Heart left ventricle (tissue), 16 donors: ENCODE data around the gene XIAP. TPM values are rescaled to one million over a fixed set of nuclear protein-coding genes. Genes with fewer than 3 reads are reported as not detected.
A peak's percentile ranks its signal among the peaks of the same experiment; 100 is the strongest.

Source experiments
- ATAC-seq, 4 donors: fragments of 200-7000 bp; cut with Tn5 transposase; one replicate each; pipeline ENCODE4 v1.9.1; 2020 to 2022; ENCODE audit warnings: moderate library complexity in 4 of 4, mild to moderate bottlenecking in 3 of 4, moderate number of reproducible peaks in 1 of 4
- DNase-seq, 5 donors: peaks; one replicate each; pipeline ENCODE4 v3.0.0-alpha.2; 2020
- H3K27ac ChIP-seq, 12 donors: fragments of 200-600 bp; sonication (generic) in 4 of 12; one replicate each; pipeline versions ENCODE4 v1.5.0 to v1.8.0; 2016 to 2022; ENCODE audit warnings: mild to moderate bottlenecking in 2 of 12
- H3K27me3 ChIP-seq, 9 donors: fragments of 200-600 bp; sonication (generic) in 2 of 9; one replicate each; pipeline versions ENCODE4 v1.5.1 to v1.8.0; 2016 to 2022; ENCODE audit warnings: mild to moderate bottlenecking in 3 of 9
- H3K36me3 ChIP-seq, 9 donors: fragments of 200-600 bp; sonication (generic) in 2 of 9; one replicate each; pipeline versions ENCODE4 v1.5.0 to v1.8.0; 2018 to 2022; ENCODE audit warnings: mild to moderate bottlenecking in 2 of 9
- H3K4me1 ChIP-seq, 12 donors: fragments of 200-600 bp; sonication (generic) in 4 of 12; one replicate each; pipeline versions ENCODE4 v1.5.0 to v1.8.0; 2016 to 2022; ENCODE audit warnings: mild to moderate bottlenecking in 3 of 12
- H3K4me3 ChIP-seq, 12 donors: fragments of 200-600 bp; sonication (generic) in 4 of 12; one replicate each; pipeline versions ENCODE4 v1.5.0 to v1.8.0; 2017 to 2022; ENCODE audit warnings: mild to moderate bottlenecking in 9 of 12, moderate library complexity in 4 of 12
- H3K9me3 ChIP-seq, 12 donors: fragments of 200-600 bp; sonication (generic) in 4 of 12; one replicate each; pipeline versions ENCODE4 v1.5.0 to v1.8.0; 2016 to 2022; ENCODE audit warnings: mild to moderate bottlenecking in 1 of 12
- CTCF ChIP-seq, 12 donors: fragments of 200-600 bp; sonication (generic) in 4 of 12; IDR thresholded peaks; one replicate each; pipeline versions ENCODE4 v1.5.0 to v1.8.0; 2018 to 2022; ENCODE audit warnings: antibody characterized with exemption in 12 of 12, mild to moderate bottlenecking in 5 of 12
- POLR2A ChIP-seq, 2 donors: fragments of 450-650 bp; IDR thresholded peaks; one replicate each; pipeline ENCODE4 v1.6.1; 2017; ENCODE audit warnings: antibody characterized with exemption in 2 of 2, mild to moderate bottlenecking in 2 of 2, moderate library complexity in 2 of 2
- WGBS, 4 donors: extraction: QIAGEN DNeasy Blood & Tissue Kit in 2 of 4; methylation state at CpG; one replicate each; pipeline versions ENCODE4 v1.1.5 to v1.1.7; 2013 to 2018; 5-methylcytosine and 5-hydroxymethylcytosine counted together
- intact Hi-C, 10 donors: fragments of 100-400 bp; cut with DNase I; formaldehyde crosslinking; loops; one replicate each; pipeline versions ENCODE4 v1.11.1 to v1.14.2; 2022
- polyA plus RNA-seq, 2 donors: library from polyadenylated mRNA; stranded (reverse); fragments of 200-250 nt; gene quantifications; one replicate each; pipeline ENCODE4 v1.2.3, GENCODE V29; 2013
- total RNA-seq, 9 donors: library from RNA; depleted of rRNA in 2 of 9; stranded (reverse); fragments of >200 nt in 2 of 9; fragmentation: NEBNext Ultra II Directional in 3 of 9; extraction: Animal tissue kit (Norgen Biotek cat#: 25700) in 3 of 9; gene quantifications; one replicate each; pipeline versions ENCODE4 v1.1.0 to v1.2.4, GENCODE V29; 2016 to 2023
- donor health status: ischemic (EF 13 %, LVEDD 7.1; RV severe dilation, severe dysfunction).
- donor health status: healthy with polysubstance abuse.
- donor health status: DM: no; HTN: yes; CAD: no.
- donor health status: DM: no; HTN: no; CAD: no.
- donor health status: ischemic (EF 25% LVEDD 6.9; RV normal size, moderate dysfunction).
- donor health status: ischemic (EF 25% LVEDD 5.7; RV mildly dilated, moderate dysfunction).
- donor health status: healthy.
- donor health status: DM: yes; HTN: yes; CAD: no.
- donor health status: ischemic (EF 35%, LVEDD 5.7; RV mildly dilated, moderate dysfunction).
- donor health status: nonischemic (EF 11% LVEDD 7.7; RV severe dilation, severe dysfunction).
- donor health status: DM: yes; HTN: yes; CAD: no.
- donor health status: PGD.
- donor health status: ischemic (EF 29% LVEDD 5.4; RV normal size, mild dysfunction).
- donor health status: nonischemic (EF 23%, LVEDD 6.1; RV moderate dilation, normal function).

XIAP gene
- total and polyA plus RNA-seq, 11 donors, result 6.8 to 44.3 (median 23.9) TPM

- peak; percentile 81 to 86 (median 84) for ATAC-seq
- peak; percentile 89 to 93 (median 92) for DNase-seq
These were observed 103.0 kb downstream of the XIAP start for GRCh38 chrX:123962794-123963373.

More at GRCh38 chrX:123962794-123963373, 103.0 kb downstream of the XIAP start:
- intact Hi-C loops, result loop anchor here in 5 of 10 donors (5.0 to 10.0 kb wide), 4 partner anchors 49 to 62 kb away; no protein-coding TSS in a partner anchor
- Histone ChIP-seq H3K27ac (peak overlapping the region; percentile 94 to 100 (median 99)), H3K4me1 (peaks cover 0 to 27% (median 10%) of the 10 kb centered on the region in 12 donors), H3K36me3 (no peaks in the 10 kb centered on the region), H3K4me3 (peak overlapping the region; percentile 25 to 97 (median 80)), H3K9me3 (no peaks in the 10 kb centered on the region), H3K27me3 (no peaks in the 10 kb centered on the region)
- 1 to 27% (median 12%) methylated on average over 22 of the region's 22 CpGs for WGBS, 4 donors
- no peak for TF ChIP-seq CTCF (IDR thresholded peaks at IDR 0.05)
- peak in 1 of 2 donors; percentile 64 for TF ChIP-seq POLR2A (IDR thresholded peaks at IDR 0.05)

Other genes with a start within 250 kb of the XIAP start
- gene THOC2, start 127.0 kb upstream of the XIAP start, total RNA-seq, result 10 to 100 TPM; 20.5 to 35.6 (median 24.1) TPM
- 10 to 100 TPM; 16.4 to 25.0 TPM for gene THOC2, start 127.0 kb upstream of the XIAP start, polyA plus RNA-seq
- gene STAG2, start 101.7 kb downstream of the XIAP start, total RNA-seq, result 10 to 100 TPM; 19.8 to 42.0 (median 27.0) TPM
- gene STAG2, start 101.7 kb downstream of the XIAP start, polyA plus RNA-seq, result 10 to 100 TPM; 10.4 to 20.8 TPM